GM19467 (cell line): ENCODE measurements around the gene MAP7.
"Not testable (repeated sequence)": the region's sequence is repeated elsewhere in the genome, so short reads cannot be mapped to it uniquely, and the experiment has no call there.

Source experiments
- ATAC-seq: cut with Tn5 transposase; IDR thresholded peaks from one replicate; pipeline ENCODE4 v1.9.1; 2021; ENCODE audit warnings: mild to moderate bottlenecking, moderate library complexity; ENCODE audit not compliant: unreplicated experiment

Gene MAP7

DNA sequence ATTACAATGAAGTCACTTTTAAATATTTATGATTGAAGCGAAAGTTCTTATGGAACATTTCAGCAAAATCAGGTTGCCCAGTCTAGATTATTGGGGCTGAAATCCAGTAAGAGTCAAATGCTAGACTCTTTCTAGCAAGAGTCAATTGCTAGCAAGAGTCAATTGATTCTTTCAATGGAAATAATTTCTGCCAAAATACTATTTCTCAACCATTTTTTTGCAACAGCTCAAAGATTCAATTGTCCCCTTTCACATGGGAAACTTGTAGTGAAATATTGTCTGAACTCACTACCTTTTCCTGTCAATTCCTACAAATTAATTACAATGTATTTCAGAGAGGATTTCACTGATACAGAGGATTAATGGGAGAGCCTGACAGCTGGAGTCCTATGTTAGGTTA, 78.3 kb downstream of the MAP7 start:
- no peak for ATAC-seq

DNA sequence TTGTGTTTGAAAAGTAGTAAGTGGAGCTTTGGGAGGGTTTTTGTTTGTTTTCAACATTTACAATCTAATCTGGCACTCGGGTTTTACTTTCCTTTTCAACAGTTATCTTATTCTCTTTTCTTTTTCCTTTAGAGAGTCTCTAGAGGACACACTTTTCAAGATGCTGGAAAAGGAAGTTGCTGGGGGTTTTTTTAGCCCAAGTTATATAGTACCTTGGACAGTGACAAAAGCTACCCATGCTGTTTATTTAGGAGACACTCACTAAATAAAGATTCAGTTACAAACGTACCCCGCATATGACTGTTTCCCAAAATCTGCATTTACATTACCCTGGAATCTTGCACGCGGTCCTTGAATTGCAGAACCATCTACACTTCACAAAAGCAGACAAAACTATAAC, 78.8 kb downstream of the MAP7 start:
- no peak for ATAC-seq

DNA sequence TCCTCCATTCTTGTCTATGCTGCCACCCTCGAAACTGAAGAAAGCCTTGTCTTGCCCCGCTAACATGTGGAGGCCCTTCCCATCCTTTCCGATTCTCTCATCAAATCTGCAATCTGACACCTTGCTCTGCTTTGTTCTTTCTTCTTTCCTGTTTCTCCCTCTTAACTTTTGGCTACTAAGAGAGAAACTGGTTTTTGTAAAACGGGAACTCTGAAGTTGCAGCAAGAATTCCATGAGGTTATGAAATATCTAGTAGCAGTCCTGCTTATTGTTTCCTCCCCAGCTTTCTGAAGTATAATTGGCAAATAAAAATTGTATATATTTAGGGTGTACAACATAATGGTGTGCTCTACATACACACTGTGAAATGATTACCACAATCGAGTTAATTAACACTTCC, 80.2 kb downstream of the MAP7 start:
- no peak for ATAC-seq

DNA sequence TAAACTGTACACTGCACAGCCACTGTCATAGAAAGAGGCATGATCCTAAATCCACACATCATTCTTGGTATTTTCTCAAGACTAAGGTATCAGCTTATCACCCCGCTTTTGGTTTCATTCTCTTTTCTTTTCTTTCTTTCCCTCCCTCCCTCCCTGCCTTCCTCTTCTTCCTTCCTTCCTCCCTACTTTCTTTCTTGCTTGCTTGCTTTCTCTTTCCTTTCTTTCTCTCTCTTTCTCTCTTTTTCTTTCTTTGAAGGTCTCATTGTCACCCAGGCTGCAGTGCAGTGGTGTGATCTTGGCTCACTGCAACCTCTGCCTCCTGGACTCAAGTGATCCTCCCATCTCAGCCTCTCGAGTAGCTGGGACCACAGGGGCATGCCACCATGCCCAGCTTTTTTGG, 81.1 kb downstream of the MAP7 start:
- ATAC-seq, result no peak

- ATAC-seq, result no peak
Measured at GRCh38 chr6:136468711-136469110, 81.5 kb downstream of the MAP7 start.

DNA sequence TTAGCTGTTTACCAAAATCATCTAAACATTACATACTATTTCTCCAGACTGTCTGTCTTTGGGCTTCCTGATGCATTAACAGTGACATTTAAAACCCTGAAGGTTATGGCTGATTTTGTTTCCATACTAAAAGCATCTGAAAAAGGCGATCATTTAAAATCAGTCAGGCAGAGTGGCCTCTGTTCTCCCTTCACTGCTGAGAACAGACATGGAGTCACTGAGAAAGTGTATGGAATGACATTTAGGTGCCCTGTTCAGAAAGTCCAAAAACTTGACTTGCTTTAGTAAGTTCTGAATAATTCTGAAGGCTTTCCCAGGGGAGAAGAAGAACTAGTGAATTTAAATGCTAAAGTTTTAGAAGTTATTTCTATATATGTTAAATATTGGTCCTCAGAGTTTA, 83.0 kb downstream of the MAP7 start:
- ATAC-seq, result no peak

DNA sequence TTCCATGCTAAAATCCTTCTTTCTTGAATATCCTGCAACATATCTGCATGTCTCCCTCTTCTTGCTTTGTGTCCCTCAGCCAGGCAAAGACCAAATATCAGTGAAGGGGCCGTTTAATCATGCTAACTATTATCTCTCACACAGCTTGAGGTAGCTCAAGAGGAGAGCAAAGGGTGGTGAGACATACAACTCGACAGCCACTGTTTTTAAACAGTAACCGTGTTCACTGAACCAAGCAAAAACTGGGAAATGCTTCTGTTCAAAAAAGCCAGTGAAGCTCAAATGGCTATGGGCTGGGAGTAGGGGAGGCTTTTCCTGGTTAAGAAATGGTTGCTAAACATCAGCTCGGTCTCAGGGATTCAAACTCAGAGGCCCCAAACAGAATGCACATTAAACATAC, 83.4 kb downstream of the MAP7 start:
- ATAC-seq, result no peak

DNA sequence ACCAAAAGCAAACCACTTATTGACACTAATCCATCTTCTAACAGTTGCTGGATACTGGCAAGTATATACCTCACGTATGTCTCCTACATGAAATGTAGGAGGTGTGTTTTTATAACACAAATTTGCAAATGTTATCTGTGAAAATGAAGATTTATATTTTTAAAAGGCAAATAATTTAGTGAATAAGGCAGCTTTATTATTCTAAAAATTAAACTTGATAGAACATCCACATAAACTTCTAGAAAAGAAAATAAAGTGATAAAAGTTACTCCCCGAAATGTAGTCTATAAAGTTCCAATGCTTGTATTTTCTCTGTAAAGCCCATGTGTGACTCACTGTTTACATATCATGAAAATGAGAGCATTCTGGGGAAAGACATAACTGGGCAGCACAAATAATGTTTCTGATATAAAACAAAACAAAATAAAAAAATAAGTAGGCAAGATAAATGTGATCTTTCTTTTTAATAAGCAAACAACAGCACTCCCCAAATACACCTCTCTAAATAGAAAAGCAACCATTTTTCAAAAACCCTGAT, 84.4 kb downstream of the MAP7 start:
- no peak for ATAC-seq

DNA sequence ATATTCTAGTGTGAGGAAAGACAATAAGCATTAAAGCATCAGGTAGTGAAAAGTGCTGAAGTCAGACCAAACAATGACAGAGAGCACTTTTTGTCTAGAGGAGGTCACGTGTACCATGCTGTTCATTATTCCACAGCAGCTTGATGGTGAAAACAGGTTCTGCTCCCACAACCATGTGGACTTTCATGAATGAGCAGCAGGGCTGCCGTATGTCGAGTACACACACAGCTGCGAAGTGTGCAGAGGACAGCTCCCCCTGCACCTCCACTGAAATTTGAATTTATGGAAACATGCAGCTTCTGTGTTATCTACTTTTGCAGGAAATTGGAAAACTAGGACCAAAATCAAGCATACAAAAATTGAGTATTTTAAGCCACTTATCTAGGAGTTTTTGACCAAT, 85.3 kb downstream of the MAP7 start:
- no peak for ATAC-seq

DNA sequence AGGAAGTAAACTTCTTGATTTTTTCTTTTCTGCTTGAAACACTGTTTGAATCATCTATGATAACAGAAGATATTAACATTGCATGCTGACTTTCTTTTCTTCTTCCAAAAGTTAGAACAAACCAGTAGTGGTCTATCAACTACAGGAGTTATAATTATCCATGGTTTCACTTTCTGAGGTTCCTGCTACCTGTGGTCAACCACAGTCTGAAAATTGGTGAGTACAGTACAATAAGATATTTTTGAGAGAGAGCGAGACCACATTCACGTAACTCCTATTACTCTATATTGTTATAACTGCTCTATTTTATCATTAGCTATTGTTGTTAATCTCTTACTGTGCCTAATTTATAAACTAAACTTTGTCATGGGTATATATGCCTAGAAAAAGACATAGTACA, 86.1 kb downstream of the MAP7 start:
- no peak for ATAC-seq

DNA sequence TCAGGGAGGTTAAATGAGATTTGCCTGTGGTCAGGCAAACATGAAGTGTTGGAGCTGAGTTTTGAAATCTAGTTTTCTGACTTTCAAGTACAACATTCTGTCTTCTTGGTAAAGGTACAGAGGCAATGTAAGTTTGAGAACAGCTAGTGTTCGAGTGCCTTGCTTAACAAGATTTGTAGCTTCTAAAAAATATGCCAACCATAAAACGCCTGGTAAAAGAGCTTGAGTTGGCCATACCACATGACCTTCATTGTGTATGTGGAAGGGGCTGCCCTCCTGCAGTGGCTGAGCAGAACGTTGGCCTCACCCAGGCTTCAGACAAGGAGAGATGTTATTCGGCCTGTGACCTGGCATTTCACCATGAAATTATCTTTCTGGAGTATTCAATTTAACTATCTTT, 86.5 kb downstream of the MAP7 start:
- no peak for ATAC-seq

DNA sequence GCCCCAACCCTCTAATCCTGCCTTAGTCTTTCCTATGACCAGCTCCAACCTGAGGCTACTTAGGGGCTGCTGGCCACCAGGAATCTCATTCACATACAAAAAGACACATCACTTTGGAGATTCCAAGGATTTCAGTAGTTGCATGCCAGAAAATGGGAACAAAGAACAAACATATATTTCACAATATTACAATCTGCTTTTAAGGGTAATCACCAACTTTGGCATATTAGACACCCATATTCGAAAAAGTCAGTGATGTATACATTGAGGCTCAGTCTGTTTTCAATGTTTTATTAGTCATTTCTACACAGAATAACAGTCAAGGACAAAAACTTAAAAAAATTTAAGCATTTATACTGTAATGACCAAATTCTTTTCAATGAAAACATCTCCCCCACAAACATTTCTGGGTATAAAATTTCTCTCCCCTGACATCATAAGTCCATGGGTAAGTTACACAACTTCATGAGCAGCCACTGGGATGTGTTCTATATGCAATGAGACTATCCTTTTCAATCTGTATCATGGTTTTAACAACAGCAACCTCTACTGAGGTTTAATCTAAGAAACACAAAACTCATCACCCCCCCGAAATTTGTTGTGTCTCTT, 103.5 kb downstream of the MAP7 start:
- no peak for ATAC-seq

- ATAC-seq, result no peak
Measured at GRCh38 chr6:136446145-136446544, 104.1 kb downstream of the MAP7 start.

- ATAC-seq, result no peak
Measured at GRCh38 chr6:136445063-136445462, 105.2 kb downstream of the MAP7 start.

- ATAC-seq, result no peak
Measured at GRCh38 chr6:136440203-136440602, 110.0 kb downstream of the MAP7 start.

DNA sequence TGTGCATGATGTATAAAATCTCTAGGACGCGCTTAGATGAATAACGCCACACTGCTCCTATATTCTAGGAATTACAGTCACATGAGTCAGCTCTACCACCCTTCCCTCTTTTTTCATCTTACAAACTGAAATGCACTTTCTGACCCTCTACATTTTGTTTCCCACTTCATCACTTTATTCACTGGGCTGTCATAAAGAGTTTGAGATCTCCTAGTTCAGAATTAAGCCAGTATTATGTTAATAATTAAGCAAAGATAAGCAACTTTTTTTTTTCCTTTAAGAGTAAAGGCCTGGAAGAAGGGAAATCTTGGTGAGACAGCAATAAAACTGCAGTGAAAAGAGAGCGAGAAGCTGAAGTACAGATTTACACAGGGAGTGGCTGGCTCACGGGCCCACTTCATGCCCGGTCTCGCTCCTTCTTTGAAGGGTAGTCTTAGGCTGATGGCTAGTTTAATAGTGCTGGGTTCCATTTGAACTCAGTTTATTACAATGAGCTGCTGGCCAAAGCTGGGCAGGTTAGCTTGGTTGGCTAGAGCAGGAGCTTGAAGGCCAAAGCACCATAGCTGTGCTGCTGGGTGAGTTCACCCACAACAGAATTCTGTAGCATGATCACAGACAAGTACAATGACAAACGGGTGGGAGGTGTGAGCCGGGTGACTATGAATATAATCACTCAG, 110.6 kb downstream of the MAP7 start:
- ATAC-seq, result no peak

- ATAC-seq, result no peak
Measured at GRCh38 chr6:136438441-136438840, 111.8 kb downstream of the MAP7 start.

- ATAC-seq, result no peak
Measured at GRCh38 chr6:136437246-136437645, 113.0 kb downstream of the MAP7 start.

- no peak for ATAC-seq
Measured at GRCh38 chr6:136435101-136435500, 115.1 kb downstream of the MAP7 start.

- ATAC-seq, result not testable (repeated sequence)
Measured at GRCh38 chr6:136431306-136431705, 118.9 kb downstream of the MAP7 start.

DNA sequence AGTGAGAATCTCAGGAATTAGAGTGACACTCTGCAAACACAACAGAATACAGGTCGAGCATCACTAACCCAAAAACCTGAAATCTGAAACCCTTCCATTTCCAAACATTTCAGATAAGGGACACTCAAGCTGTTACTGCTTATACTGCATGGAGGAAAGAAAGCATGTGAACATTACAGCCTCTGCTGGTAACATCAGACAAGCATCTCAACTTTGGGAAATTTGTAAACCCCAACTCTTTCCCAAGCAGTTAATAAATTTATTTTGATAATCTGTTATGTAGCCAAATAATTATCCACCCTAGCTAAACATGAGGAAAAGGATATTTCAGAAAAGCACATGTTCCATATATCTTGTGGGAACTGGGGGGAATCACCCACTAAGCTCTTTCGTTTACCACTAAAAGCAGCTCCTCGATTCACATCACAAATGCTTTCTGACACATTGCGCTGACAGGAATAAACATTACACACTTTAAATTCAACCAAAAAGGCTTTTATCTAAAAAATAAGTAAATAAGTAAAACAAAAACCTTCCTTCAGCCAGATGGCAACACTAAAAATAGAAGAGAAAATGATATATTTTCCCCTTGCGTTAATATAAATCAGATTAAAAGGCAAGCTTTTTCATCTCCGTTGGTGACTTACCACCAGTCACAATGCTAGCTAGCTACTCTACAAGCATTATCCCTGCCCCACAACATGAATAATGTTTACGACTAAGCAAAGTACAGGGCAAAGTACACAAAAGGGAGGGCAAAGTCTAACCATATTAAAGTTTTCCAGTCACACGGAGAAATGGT, 120.8 kb downstream of the MAP7 start:
- ATAC-seq, result no peak

GRCh38 chr6:136427378-136427717, 122.9 kb downstream of the MAP7 start:
- ATAC-seq, result no peak
